Progenitor cell of endocrine pancreas (in vitro differentiated cells): Measurements from ENCODE around the gene AHCTF1. TPM values are rescaled to one million over a fixed set of nuclear protein-coding genes. Genes with fewer than 3 reads are reported as not detected.

Source experiments
- DNase-seq: peaks from one replicate; pipeline ENCODE4 v3.0.0; 2021; ENCODE audit warnings: low spot score; ENCODE audit not compliant: unreplicated experiment
- H3K27ac Mint-ChIP-seq: 2 replicates; pipeline ENCODE4 v1.8.0; 2021; ENCODE audit warnings: mild to moderate bottlenecking, moderate library complexity, mixed read lengths
- H3K27me3 Mint-ChIP-seq: 2 replicates; pipeline ENCODE4 v1.8.0; 2021; ENCODE audit warnings: mixed read lengths
- H3K36me3 Mint-ChIP-seq: 2 replicates; pipeline ENCODE4 v1.8.0; 2022; ENCODE audit warnings: mixed read lengths; ENCODE audit not compliant: insufficient read depth
- H3K4me1 Mint-ChIP-seq: 2 replicates; pipeline ENCODE4 v1.8.0; 2021; ENCODE audit warnings: low read depth, mixed read lengths
- H3K4me3 Mint-ChIP-seq: 2 replicates; pipeline ENCODE4 v1.8.0; 2021; ENCODE audit warnings: low read depth, mild to moderate bottlenecking, moderate library complexity, mixed read lengths
- H3K9me3 Mint-ChIP-seq: 2 replicates; pipeline ENCODE4 v1.8.0; 2021; ENCODE audit warnings: low read depth, mixed read lengths
- total RNA-seq: library from RNA; stranded (reverse); gene quantifications from 2 replicates; pipeline ENCODE4 v1.2.1, GENCODE V29; 2021
- TF ChIP-seq, protein P1 (sequence below): fragments of 200-600 bp; sonication (generic); IDR thresholded peaks from one replicate; pipeline ENCODE4 v1.5.0; 2021; ENCODE audit warnings: antibody characterized with exemption, mild to moderate bottlenecking; ENCODE audit not compliant: unreplicated experiment

Gene AHCTF1
- total RNA-seq, 1 donor from 2014 or later: 42.8 TPM

DNA sequence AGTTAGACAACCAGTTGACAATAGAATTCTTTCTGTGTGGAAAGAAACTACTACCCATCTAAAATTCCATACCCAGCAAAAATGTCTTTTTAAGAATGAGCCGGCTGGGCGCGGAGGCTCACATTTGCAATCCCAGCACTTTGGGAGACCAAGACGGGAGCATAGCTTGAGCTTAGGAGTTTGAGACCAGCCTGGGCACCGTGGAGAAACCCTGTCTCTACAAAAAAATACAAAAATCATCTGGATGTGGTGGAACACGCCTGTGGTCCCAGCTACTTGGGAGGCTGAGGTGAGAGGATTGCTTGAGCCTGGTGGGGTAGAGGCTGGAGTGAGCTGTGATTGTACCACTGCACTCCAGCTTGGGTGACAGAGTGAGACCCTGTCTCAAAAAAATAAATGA, 128.4 kb downstream of the AHCTF1 start:
- no peak for DNase-seq

DNA sequence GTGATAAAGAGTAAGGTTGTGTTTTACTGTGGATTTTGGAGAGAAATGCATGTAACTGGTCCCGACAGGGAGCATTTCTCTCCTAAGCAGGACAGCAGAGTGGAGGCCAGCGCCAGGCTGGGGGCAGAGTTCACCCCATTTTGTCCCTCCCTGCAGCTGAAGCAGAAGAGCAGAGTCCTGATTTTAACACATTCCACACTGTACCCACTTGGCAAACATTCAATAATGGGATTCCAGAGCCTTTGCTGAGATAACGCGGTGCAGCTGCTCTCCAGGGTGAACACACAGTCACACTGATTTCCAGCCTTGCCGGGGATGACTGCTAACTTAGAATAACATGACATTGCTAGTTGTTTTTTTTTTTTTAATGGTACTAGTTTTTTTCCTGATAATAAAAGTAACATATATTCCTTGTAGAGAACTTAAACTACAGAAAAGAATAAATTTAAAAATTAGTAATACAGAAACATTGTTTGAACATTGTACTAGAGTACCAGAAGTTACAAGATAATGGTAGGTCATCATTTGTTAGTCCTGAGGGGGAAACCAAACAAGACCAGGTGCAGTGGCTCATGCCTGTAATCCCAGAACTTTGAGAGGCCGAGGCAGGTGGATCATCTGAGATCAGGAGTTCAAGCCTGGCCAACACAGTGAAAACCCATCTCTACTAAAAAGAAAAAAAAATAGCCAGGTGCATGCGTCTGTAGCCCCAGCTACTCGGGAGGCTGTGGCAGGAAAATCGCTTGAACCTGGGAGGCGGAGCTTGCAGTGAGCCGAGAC, 130.3 kb downstream of the AHCTF1 start:
- no peaks in the 10 kb centered on the region for H3K9me3 Mint-ChIP-seq
- peaks cover 21% of the 10 kb centered on the region for H3K4me1 Mint-ChIP-seq
- peak overlapping the region; percentile 73 for H3K27ac Mint-ChIP-seq
- TF ChIP-seq, protein P1, sequence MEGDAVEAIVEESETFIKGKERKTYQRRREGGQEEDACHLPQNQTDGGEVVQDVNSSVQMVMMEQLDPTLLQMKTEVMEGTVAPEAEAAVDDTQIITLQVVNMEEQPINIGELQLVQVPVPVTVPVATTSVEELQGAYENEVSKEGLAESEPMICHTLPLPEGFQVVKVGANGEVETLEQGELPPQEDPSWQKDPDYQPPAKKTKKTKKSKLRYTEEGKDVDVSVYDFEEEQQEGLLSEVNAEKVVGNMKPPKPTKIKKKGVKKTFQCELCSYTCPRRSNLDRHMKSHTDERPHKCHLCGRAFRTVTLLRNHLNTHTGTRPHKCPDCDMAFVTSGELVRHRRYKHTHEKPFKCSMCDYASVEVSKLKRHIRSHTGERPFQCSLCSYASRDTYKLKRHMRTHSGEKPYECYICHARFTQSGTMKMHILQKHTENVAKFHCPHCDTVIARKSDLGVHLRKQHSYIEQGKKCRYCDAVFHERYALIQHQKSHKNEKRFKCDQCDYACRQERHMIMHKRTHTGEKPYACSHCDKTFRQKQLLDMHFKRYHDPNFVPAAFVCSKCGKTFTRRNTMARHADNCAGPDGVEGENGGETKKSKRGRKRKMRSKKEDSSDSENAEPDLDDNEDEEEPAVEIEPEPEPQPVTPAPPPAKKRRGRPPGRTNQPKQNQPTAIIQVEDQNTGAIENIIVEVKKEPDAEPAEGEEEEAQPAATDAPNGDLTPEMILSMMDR: no peak
- H3K36me3 Mint-ChIP-seq: no peaks in the 10 kb centered on the region
- DNase-seq: no peak
- H3K27me3 Mint-ChIP-seq: no peaks in the 10 kb centered on the region
- no peak overlapping the region for H3K4me3 Mint-ChIP-seq

More for the DNA sequence above, 128.4 kb downstream of the AHCTF1 start:
- TF ChIP-seq, protein P1: no peak
- Mint-ChIP-seq H3K4me1 (peaks cover 19% of the 10 kb centered on the region), H3K4me3 (no peak overlapping the region), H3K27ac (no peak overlapping the region), H3K9me3 (no peaks in the 10 kb centered on the region), H3K27me3 (no peaks in the 10 kb centered on the region), H3K36me3 (no peaks in the 10 kb centered on the region)

GRCh38 chr1:246800756-246801155, 131.0 kb downstream of the AHCTF1 start:
- Mint-ChIP-seq H3K9me3 (no peaks in the 10 kb centered on the region), H3K27me3 (peaks cover under 1% of the 10 kb centered on the region), H3K36me3 (peaks cover under 1% of the 10 kb centered on the region), H3K4me3 (no peak overlapping the region), H3K4me1 (peaks cover 21% of the 10 kb centered on the region), H3K27ac (peak overlapping the region; percentile 73)
- TF ChIP-seq, protein P1: no peak
- no peak for DNase-seq

DNA sequence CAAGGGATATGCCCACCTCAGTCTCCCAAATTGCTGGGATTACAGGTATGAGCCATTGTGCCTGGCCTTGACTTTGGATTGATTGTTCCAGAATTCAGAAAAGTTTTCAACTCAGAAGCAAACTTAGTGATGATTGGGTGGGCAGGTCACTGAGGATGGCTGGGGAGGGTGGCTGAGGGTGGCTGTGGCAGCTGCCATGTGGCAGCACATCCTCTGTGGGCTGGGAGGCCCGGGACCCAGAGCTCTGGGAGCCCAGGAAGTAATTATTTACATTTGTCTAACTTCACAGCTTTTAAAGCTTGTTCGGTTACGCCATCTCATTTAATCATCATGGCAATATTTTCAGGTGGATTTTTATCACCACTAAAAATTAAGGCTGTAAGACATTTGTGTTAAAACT, 131.4 kb downstream of the AHCTF1 start:
- no peak overlapping the region for H3K4me3 Mint-ChIP-seq
- peaks cover 3% of the 10 kb centered on the region for H3K9me3 Mint-ChIP-seq
- H3K27me3 Mint-ChIP-seq: peaks cover 4% of the 10 kb centered on the region
- H3K4me1 Mint-ChIP-seq: peaks cover 21% of the 10 kb centered on the region
- no peak for DNase-seq
- no peak overlapping the region for H3K27ac Mint-ChIP-seq
- TF ChIP-seq, protein P1: no peak
- peaks cover 1% of the 10 kb centered on the region for H3K36me3 Mint-ChIP-seq

DNA sequence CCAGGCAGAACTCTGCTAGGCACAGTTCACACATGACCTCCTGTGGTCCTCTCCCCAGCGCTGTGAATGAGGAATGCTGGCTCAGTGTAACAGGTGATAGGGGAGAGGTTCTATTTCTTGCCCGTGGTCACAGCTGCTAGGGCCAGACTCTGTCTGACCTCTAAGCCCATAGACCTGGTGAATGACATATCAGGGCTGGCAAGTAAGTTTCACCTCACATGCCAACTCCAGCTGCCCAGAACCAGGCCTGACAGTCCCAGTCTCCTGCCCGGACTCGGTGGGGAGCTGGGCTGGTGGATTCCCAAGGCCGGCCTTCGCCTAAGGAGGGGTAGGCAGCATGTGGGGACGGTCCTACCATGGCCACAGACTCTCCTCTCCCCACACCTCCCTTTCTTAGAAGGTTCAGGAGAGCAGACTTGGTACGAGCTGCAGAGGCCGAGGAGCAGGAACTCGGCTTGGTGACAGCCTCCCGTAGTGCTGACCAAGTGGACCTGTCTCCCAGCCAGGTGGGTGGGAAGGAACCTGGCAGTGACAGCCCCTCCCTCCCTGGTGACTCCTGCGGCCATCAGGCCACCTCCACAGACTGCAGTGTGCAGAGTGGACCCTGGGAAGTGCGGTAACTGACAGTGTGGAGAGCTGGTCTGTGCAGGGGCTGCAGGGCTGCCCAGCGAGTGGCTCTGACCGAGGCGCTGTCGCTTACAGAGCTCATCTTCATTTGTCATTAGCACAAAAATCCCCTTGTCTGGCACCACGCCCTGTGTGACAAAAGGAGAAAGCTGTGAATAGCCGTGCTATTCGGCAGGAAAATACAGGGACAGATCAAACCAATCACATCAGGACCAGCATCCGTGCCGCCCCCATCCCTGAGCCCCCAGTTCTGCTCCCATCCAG, 132.9 kb downstream of the AHCTF1 start:
- Mint-ChIP-seq H3K27ac (no peak overlapping the region), H3K9me3 (peaks cover 3% of the 10 kb centered on the region), H3K4me3 (no peak overlapping the region), H3K4me1 (peaks cover 23% of the 10 kb centered on the region), H3K36me3 (peaks cover 1% of the 10 kb centered on the region), H3K27me3 (peaks cover 5% of the 10 kb centered on the region)
- no peak for DNase-seq
- TF ChIP-seq, protein P1: no peak
